PC-9 (cell line): ENCODE results near the gene PLEKHA7.

Source experiments
- EZH2 ChIP-seq: fragments of 200-600 bp; sonication (generic); IDR thresholded peaks from 2 replicates; pipeline ENCODE4 v1.8.0; 2017; ENCODE audit warnings: antibody characterized with exemption, low read depth
- TF ChIP-seq, protein P1 (sequence below): fragments of 200-600 bp; sonication (generic); conservative IDR thresholded peaks from 2 replicates; pipeline ENCODE4 v1.6.1; 2017; ENCODE audit warnings: mixed run types, antibody characterized with exemption, mild to moderate bottlenecking, moderate library complexity

DNA sequence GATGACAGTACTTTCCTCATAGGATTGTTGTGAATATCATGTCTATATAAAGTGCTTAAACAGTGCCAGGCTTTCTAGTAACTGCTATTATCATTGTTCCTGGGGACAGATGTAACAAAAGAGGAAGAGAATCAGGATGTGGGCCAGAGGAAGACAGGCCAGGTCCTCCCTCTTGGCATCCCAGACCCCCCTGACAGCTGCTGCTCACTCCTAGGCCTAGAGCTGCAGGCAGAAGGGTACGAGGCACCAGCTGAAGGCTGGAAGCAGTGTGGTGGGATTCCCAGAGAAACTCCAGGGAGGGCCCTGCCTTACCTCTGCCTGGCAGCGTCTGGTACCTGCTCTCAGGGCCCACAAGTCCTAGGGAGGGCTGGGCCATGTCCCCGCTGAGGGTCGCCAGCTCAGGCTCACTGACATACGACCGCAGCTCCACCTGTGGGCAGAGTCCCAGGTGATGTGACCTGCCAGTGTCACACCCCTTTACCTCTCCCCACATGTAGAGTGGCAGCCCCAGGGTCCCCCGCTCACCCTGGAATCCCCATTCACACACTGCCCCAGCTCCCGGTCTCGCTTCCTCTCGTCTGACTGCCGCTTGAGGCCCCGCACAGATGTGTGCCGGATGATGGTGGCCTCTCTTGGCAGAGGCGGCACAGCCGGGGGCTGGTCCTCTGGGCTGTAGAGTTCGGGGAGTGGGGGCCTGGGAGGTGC is 223.6 kb downstream of the PLEKHA7 start:
- TF ChIP-seq, protein P1, sequence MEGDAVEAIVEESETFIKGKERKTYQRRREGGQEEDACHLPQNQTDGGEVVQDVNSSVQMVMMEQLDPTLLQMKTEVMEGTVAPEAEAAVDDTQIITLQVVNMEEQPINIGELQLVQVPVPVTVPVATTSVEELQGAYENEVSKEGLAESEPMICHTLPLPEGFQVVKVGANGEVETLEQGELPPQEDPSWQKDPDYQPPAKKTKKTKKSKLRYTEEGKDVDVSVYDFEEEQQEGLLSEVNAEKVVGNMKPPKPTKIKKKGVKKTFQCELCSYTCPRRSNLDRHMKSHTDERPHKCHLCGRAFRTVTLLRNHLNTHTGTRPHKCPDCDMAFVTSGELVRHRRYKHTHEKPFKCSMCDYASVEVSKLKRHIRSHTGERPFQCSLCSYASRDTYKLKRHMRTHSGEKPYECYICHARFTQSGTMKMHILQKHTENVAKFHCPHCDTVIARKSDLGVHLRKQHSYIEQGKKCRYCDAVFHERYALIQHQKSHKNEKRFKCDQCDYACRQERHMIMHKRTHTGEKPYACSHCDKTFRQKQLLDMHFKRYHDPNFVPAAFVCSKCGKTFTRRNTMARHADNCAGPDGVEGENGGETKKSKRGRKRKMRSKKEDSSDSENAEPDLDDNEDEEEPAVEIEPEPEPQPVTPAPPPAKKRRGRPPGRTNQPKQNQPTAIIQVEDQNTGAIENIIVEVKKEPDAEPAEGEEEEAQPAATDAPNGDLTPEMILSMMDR, result no peak
- no peak for TF ChIP-seq EZH2
